Activated naive CD8-positive, alpha-beta T cell treated with anti-CD3 and anti-CD28 coated beads, Interleukin-2, amount 50 U/mL, for 24 hours (primary cell): Measurements from ENCODE around the gene MTA3.
"Not testable (repeated sequence)": the region's sequence is repeated elsewhere in the genome, so short reads cannot be mapped to it uniquely, and the experiment has no call there.

Source experiments
- ATAC-seq: fragments of 150-1000 bp; cut with Tn5 transposase; one replicate; pipeline ENCODE4 v1.10.0; 2021
- DNase-seq: peaks from one replicate; pipeline ENCODE4 v3.0.0; 2021
- H3K27ac Mint-ChIP-seq: one replicate; pipeline ENCODE4 v1.8.0; 2021; ENCODE audit warnings: mild to moderate bottlenecking, mixed read lengths
- H3K27me3 Mint-ChIP-seq: one replicate; pipeline ENCODE4 v1.8.0; 2021; ENCODE audit warnings: mixed read lengths
- H3K36me3 Mint-ChIP-seq: one replicate; pipeline ENCODE4 v1.8.0; 2021; ENCODE audit warnings: low read depth, mixed read lengths
- H3K4me1 Mint-ChIP-seq: one replicate; pipeline ENCODE4 v1.8.0; 2021; ENCODE audit warnings: mixed read lengths
- H3K4me3 Mint-ChIP-seq: one replicate; pipeline ENCODE4 v1.8.0; 2021; ENCODE audit warnings: mild to moderate bottlenecking, moderate library complexity, mixed read lengths
- H3K9me3 Mint-ChIP-seq: one replicate; pipeline ENCODE4 v1.8.0; 2021; ENCODE audit warnings: mixed read lengths

Gene MTA3

GRCh38 chr2:42696987-42697386 is 128.6 kb downstream of the MTA3 start:
- no peak for ATAC-seq
- Mint-ChIP-seq H3K27me3 (no peaks in the 10 kb centered on the region), H3K9me3 (no peaks in the 10 kb centered on the region), H3K27ac (no peak overlapping the region), H3K36me3 (no peaks in the 10 kb centered on the region), H3K4me1 (peaks cover 6% of the 10 kb centered on the region), H3K4me3 (no peak overlapping the region)
- no peak for DNase-seq

DNA sequence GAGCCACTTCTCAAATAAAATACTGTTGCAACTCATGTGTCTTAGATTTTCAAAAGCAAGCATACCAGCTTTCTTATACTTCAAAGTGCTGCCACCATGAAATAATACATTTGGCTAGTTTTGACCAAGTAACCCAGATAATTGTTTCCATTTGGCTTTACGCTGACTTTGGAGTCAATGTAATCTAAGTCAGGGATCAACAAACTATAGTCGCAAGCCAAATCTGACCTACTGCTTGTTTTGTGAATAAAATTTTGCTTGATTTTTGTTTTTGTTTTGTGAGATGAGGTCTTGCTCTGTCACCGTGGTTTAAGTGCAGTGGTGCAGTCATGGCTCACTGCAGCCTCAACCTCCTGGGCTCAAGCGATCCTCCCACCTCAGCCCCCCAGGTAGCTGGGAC is 130.5 kb downstream of the MTA3 start:
- no peaks in the 10 kb centered on the region for H3K9me3 Mint-ChIP-seq
- DNase-seq: no peak
- no peaks in the 10 kb centered on the region for H3K4me1 Mint-ChIP-seq
- no peak for ATAC-seq
- no peak overlapping the region for H3K4me3 Mint-ChIP-seq
- no peaks in the 10 kb centered on the region for H3K27me3 Mint-ChIP-seq
- peaks cover 2% of the 10 kb centered on the region for H3K36me3 Mint-ChIP-seq
- no peak overlapping the region for H3K27ac Mint-ChIP-seq

- ATAC-seq: no peak
- H3K27me3 Mint-ChIP-seq: no peaks in the 10 kb centered on the region
- H3K9me3 Mint-ChIP-seq: no peaks in the 10 kb centered on the region
- peaks cover 9% of the 10 kb centered on the region for H3K36me3 Mint-ChIP-seq
- H3K4me3 Mint-ChIP-seq: no peak overlapping the region
- no peaks in the 10 kb centered on the region for H3K4me1 Mint-ChIP-seq
- no peak overlapping the region for H3K27ac Mint-ChIP-seq
- no peak for DNase-seq
Observed at GRCh38 chr2:42706836-42707235, 138.4 kb downstream of the MTA3 start.

DNA sequence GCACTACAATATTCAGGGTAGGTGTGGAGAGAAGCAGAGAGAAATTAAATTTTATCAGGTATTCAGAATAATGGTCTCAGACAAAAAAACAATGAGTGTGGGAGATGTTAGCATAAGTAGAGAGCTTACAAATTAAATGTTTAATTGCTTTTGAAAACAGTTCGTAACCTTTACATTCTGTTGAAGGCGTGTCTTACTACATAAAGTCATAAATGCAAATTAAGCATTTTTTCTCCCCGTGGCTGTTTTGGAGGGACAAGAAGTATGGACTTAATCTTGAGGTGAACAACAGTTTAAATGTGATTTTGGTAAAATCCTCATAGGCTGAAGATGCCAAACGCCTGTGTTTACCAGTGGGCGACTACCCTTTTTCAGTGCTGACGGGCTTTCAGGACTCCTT is 139.7 kb downstream of the MTA3 start:
- Mint-ChIP-seq H3K4me1 (no peaks in the 10 kb centered on the region), H3K9me3 (no peaks in the 10 kb centered on the region), H3K36me3 (peaks cover 7% of the 10 kb centered on the region), H3K27ac (no peak overlapping the region), H3K4me3 (no peak overlapping the region), H3K27me3 (no peaks in the 10 kb centered on the region)
- DNase-seq: no peak
- no peak for ATAC-seq

DNA sequence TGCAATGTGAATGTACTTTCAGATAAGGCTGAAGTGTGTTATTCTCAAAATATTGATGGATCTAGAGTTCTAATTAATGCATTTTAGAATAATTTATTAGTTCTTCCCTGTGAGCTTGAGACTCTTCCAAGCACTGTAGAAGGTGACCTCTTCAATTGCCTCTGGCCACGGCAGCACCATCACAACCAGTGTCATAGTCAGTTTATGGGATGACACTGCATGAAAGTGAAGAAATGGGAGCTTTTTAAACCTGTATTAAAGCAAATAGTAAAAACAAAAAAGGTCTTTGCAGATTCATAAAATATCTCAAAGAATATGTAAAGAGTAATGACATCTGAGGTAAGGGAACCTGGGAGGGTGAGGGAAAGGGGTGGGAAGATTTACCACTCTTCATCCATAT is 143.5 kb downstream of the MTA3 start:
- DNase-seq (no peak), ATAC-seq (no peak)
- Mint-ChIP-seq H3K36me3 (peaks cover 7% of the 10 kb centered on the region), H3K27ac (no peak overlapping the region), H3K27me3 (no peaks in the 10 kb centered on the region), H3K4me1 (no peaks in the 10 kb centered on the region), H3K9me3 (no peaks in the 10 kb centered on the region), H3K4me3 (no peak overlapping the region)

GRCh38 chr2:42712934-42713333 is 144.5 kb downstream of the MTA3 start:
- H3K4me1 Mint-ChIP-seq: no peaks in the 10 kb centered on the region
- no peaks in the 10 kb centered on the region for H3K9me3 Mint-ChIP-seq
- DNase-seq (no peak), ATAC-seq (no peak)
- no peaks in the 10 kb centered on the region for H3K27me3 Mint-ChIP-seq
- H3K4me3 Mint-ChIP-seq: no peak overlapping the region
- H3K36me3 Mint-ChIP-seq: peaks cover 6% of the 10 kb centered on the region
- no peak overlapping the region for H3K27ac Mint-ChIP-seq

GRCh38 chr2:42713920-42714319 is 145.5 kb downstream of the MTA3 start:
- H3K27ac Mint-ChIP-seq: no peak overlapping the region
- H3K27me3 Mint-ChIP-seq: no peaks in the 10 kb centered on the region
- ATAC-seq (no peak), DNase-seq (no peak)
- peaks cover 2% of the 10 kb centered on the region for H3K36me3 Mint-ChIP-seq
- H3K4me3 Mint-ChIP-seq: no peak overlapping the region
- H3K9me3 Mint-ChIP-seq: no peaks in the 10 kb centered on the region
- no peaks in the 10 kb centered on the region for H3K4me1 Mint-ChIP-seq

DNA sequence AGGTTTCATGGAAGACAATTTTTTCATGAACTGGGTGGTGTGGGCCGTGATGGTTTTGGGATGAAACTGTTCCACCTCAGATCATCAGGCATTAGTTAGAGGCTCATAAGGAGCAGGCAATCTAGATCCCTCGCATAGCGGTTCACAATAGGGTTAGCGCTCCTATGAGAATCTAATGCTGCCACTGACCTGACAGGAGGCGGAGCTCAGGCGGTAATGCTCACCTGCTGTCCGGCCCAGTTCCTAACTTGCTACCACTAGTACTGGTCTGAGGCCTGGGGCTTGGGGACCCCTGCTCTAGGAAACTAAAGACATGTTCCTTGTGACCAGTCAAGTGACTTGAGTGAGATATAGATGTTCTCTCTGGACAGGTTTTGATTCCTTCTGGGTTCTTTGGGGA is 146.3 kb downstream of the MTA3 start:
- Mint-ChIP-seq H3K9me3 (no peaks in the 10 kb centered on the region), H3K36me3 (no peaks in the 10 kb centered on the region), H3K4me3 (no peak overlapping the region), H3K27me3 (no peaks in the 10 kb centered on the region), H3K4me1 (no peaks in the 10 kb centered on the region), H3K27ac (no peak overlapping the region)
- DNase-seq (no peak), ATAC-seq (no peak)

DNA sequence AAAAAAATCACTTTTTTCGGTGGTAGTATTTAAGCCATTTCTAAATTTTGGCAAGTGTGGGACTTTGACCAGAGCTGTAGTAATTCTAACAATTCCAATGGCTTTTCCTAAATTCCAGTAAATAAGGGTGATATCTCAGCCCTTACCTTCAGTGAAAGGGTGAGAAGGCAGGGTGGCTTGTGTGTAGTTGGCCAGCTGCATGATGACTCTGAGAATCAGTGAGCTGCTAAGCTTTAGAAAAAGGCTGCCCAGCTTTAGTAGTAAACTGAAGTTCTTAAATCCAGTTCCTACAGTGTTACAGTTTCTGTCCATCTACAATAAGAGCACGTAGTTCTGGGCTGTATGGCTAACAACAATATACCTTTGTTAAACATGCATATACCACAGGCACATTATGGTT is 153.5 kb downstream of the MTA3 start:
- Mint-ChIP-seq H3K9me3 (no peaks in the 10 kb centered on the region), H3K36me3 (no peaks in the 10 kb centered on the region), H3K4me1 (peaks cover 13% of the 10 kb centered on the region), H3K27ac (no peak overlapping the region), H3K27me3 (no peaks in the 10 kb centered on the region), H3K4me3 (no peak overlapping the region)
- DNase-seq: no peak
- no peak for ATAC-seq

GRCh38 chr2:42722320-42723190 is 154.1 kb downstream of the MTA3 start:
- Mint-ChIP-seq H3K27ac (peak overlapping the region; percentile 48), H3K4me1 (peaks cover 13% of the 10 kb centered on the region), H3K4me3 (no peak overlapping the region), H3K27me3 (no peaks in the 10 kb centered on the region), H3K9me3 (no peaks in the 10 kb centered on the region), H3K36me3 (no peaks in the 10 kb centered on the region)
- ATAC-seq: peak; percentile 78
- peak; percentile 23 for DNase-seq

GRCh38 chr2:42723465-42723864 is 155.0 kb downstream of the MTA3 start:
- no peaks in the 10 kb centered on the region for H3K27me3 Mint-ChIP-seq
- H3K36me3 Mint-ChIP-seq: no peaks in the 10 kb centered on the region
- no peaks in the 10 kb centered on the region for H3K9me3 Mint-ChIP-seq
- no peak for DNase-seq
- no peak overlapping the region for H3K27ac Mint-ChIP-seq
- ATAC-seq: no peak
- H3K4me3 Mint-ChIP-seq: no peak overlapping the region
- peaks cover 13% of the 10 kb centered on the region for H3K4me1 Mint-ChIP-seq

- Mint-ChIP-seq H3K27ac (no peak overlapping the region), H3K4me1 (peaks cover 13% of the 10 kb centered on the region), H3K36me3 (peaks cover 9% of the 10 kb centered on the region), H3K4me3 (no peak overlapping the region), H3K9me3 (peaks cover 4% of the 10 kb centered on the region), H3K27me3 (no peaks in the 10 kb centered on the region)
- ATAC-seq (no peak), DNase-seq (no peak)
Observed at GRCh38 chr2:42724886-42725285, 156.5 kb downstream of the MTA3 start.

GRCh38 chr2:42725657-42726056 is 157.2 kb downstream of the MTA3 start:
- peaks cover 17% of the 10 kb centered on the region for H3K36me3 Mint-ChIP-seq
- H3K9me3 Mint-ChIP-seq: peaks cover 7% of the 10 kb centered on the region
- H3K4me3 Mint-ChIP-seq: no peak overlapping the region
- H3K4me1 Mint-ChIP-seq: peaks cover 13% of the 10 kb centered on the region
- H3K27ac Mint-ChIP-seq: no peak overlapping the region
- DNase-seq (no peak), ATAC-seq (no peak)
- no peaks in the 10 kb centered on the region for H3K27me3 Mint-ChIP-seq

GRCh38 chr2:42726680-42727079 is 158.2 kb downstream of the MTA3 start:
- no peak for ATAC-seq
- peaks cover 23% of the 10 kb centered on the region for H3K36me3 Mint-ChIP-seq
- peaks cover 13% of the 10 kb centered on the region for H3K4me1 Mint-ChIP-seq
- H3K27me3 Mint-ChIP-seq: no peaks in the 10 kb centered on the region
- no peak overlapping the region for H3K27ac Mint-ChIP-seq
- H3K4me3 Mint-ChIP-seq: no peak overlapping the region
- peaks cover 13% of the 10 kb centered on the region for H3K9me3 Mint-ChIP-seq
- DNase-seq: no peak

DNA sequence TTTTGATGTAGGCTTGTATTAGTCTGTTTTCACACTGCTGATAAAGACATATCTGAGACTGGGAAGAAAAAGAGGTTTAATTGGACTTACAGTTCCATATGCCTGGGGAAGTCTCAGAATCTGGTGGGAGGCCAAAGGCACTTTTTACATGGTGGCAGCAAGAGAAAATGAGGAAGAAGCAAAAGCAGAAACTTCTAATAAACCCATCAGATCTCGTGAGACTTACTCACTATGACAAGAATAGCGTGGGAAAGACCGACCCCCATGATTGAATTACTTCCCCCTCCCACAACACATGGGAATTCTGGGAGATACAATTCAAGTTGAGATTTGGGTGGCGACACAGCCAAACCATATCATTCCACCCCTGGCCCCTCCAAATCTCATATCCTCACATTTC is 162.9 kb downstream of the MTA3 start:
- peaks cover 40% of the 10 kb centered on the region for H3K9me3 Mint-ChIP-seq
- H3K4me3 Mint-ChIP-seq, H3K27me3 Mint-ChIP-seq: not testable (repeated sequence)

GRCh38 chr2:42733852-42734251 is 165.4 kb downstream of the MTA3 start:
- no peaks in the 10 kb centered on the region for H3K4me1 Mint-ChIP-seq
- no peak overlapping the region for H3K27ac Mint-ChIP-seq
- peaks cover 44% of the 10 kb centered on the region for H3K9me3 Mint-ChIP-seq
- no peak overlapping the region for H3K4me3 Mint-ChIP-seq
- no peaks in the 10 kb centered on the region for H3K27me3 Mint-ChIP-seq
- DNase-seq (no peak), ATAC-seq (no peak)
- peaks cover 65% of the 10 kb centered on the region for H3K36me3 Mint-ChIP-seq

More for the DNA sequence above, 162.9 kb downstream of the MTA3 start:
- H3K27ac Mint-ChIP-seq, H3K4me1 Mint-ChIP-seq, DNase-seq, ATAC-seq: not testable (repeated sequence)
- peaks cover 57% of the 10 kb centered on the region for H3K36me3 Mint-ChIP-seq
